IMR-90 (cell line): ENCODE measurements around the gene CLEC1A. TPM values are rescaled to one million over a fixed set of nuclear protein-coding genes. Genes with fewer than 3 reads are reported as not detected.

ENCODE experiments used
- ATAC-seq: fragments of 200-7000 bp; cut with Tn5 transposase; 2 replicates; pipeline ENCODE4 v1.9.1; 2020; ENCODE audit warnings: low read depth, mild to moderate bottlenecking, moderate library complexity
- BruUV-seq: library from RNA; stranded (reverse); fragments of 400-500 nt; replicated peaks from 2 replicates; lab custom pipeline; 2021; lab: Mats Ljungman, UMichigan
- CTCF ChIA-PET: fragments of 300-600 bp; formaldehyde crosslinking; extraction: SDS; loops from one replicate; lab custom pipeline; 2021; ENCODE audit warnings: antibody characterized with exemption; lab: Yijun Ruan, JAX
- POLR2A ChIA-PET: fragments of 300-600 bp; sonication (Branson Sonifier 250); formaldehyde crosslinking; loops from one replicate; lab custom pipeline; 2022; ENCODE audit warnings: antibody characterized with exemption; ENCODE audit not compliant: unreplicated experiment; lab: Charles Lee
- DNase-seq: peaks from one replicate; pipeline ENCODE4 v3.0.0; 2013
- H2AFZ ChIP-seq: replicated peaks from 2 replicates; pipeline ENCODE3; 2013; ENCODE audit warnings: low read length, mild to moderate bottlenecking; ENCODE audit not compliant: poor library complexity
- H2AK5ac ChIP-seq: 2 replicates; pipeline ENCODE4 v1.6.1; 2013; ENCODE audit warnings: low read depth, low read length, inconsistent platforms
- H2AK9ac ChIP-seq: replicated peaks from 2 replicates; pipeline ENCODE3; 2013; ENCODE audit warnings: mild to moderate bottlenecking, low read depth, low read length, moderate library complexity; ENCODE audit not compliant: poor library complexity
- H2BK120ac ChIP-seq: 2 replicates; pipeline ENCODE4 v1.6.1; 2013; ENCODE audit warnings: low read depth, low read length, inconsistent platforms
- H2BK15ac ChIP-seq: 3 replicates; pipeline ENCODE4 v1.6.1; 2013; ENCODE audit warnings: low read depth, low read length, inconsistent platforms
- H2BK20ac ChIP-seq: 2 replicates; pipeline ENCODE4 v1.6.1; 2013; ENCODE audit warnings: low read depth, mild to moderate bottlenecking, inconsistent platforms, low read length, moderate library complexity
- H2BK5ac ChIP-seq: 2 replicates; pipeline ENCODE4 v1.6.1; 2013; ENCODE audit warnings: mild to moderate bottlenecking, low read depth, low read length, inconsistent platforms; ENCODE audit not compliant: poor library complexity, severe bottlenecking
- H3K14ac ChIP-seq: replicated peaks from 2 replicates; pipeline ENCODE4 v1.6.1; 2013; ENCODE audit warnings: low read depth, low read length, inconsistent platforms
- H3K18ac ChIP-seq: 2 replicates; pipeline ENCODE4 v1.6.1; 2013; ENCODE audit warnings: low read depth, low read length, control low read depth
- H3K23ac ChIP-seq: 2 replicates; pipeline ENCODE4 v1.6.1; 2013; ENCODE audit warnings: low read depth, low read length, inconsistent platforms
- H3K27ac ChIP-seq: 2 replicates; pipeline ENCODE4 v1.5.1; 2013; ENCODE audit warnings: mild to moderate bottlenecking, control low read depth, low read length; ENCODE audit not compliant: insufficient read depth
- H3K27me3 ChIP-seq: 2 replicates; pipeline ENCODE4 v1.6.1; 2013; ENCODE audit warnings: low read length; ENCODE audit not compliant: control insufficient read depth, insufficient read depth
- H3K36me3 ChIP-seq: 2 replicates; pipeline ENCODE4 v1.6.1; 2013; ENCODE audit warnings: low read length, mixed read lengths; ENCODE audit not compliant: control insufficient read depth, insufficient read depth
- H3K4ac ChIP-seq: 2 replicates; pipeline ENCODE4 v1.6.1; 2013; ENCODE audit warnings: low read depth, low read length, inconsistent platforms
- H3K4me1 ChIP-seq: 2 replicates; pipeline ENCODE4 v1.6.1; 2013; ENCODE audit warnings: low read length, mixed read lengths; ENCODE audit not compliant: control insufficient read depth, insufficient read depth
- H3K4me2 ChIP-seq: 2 replicates; pipeline ENCODE4 v1.6.1; 2013; ENCODE audit warnings: low read depth, mild to moderate bottlenecking, control low read depth, low read length, moderate library complexity
- H3K4me3 ChIP-seq: 2 replicates; pipeline ENCODE4 v1.5.1; 2013; ENCODE audit warnings: low read depth, mild to moderate bottlenecking, control low read depth, low read length, moderate library complexity; ENCODE audit not compliant: insufficient read depth
- H3K56ac ChIP-seq: 2 replicates; pipeline ENCODE4 v1.6.1; 2013; ENCODE audit warnings: low read length, inconsistent platforms; ENCODE audit not compliant: insufficient read depth; ENCODE audit errors: extremely low read depth
- H3K79me1 ChIP-seq, 2 experiments: 2 replicates each; pipeline ENCODE4 v1.6.1; 2013; ENCODE audit warnings: low read length in 2 of 2, inconsistent platforms in 1 of 2, low read depth in 1 of 2
- H3K9ac ChIP-seq: 2 replicates; pipeline ENCODE4 v1.6.1; 2013; ENCODE audit warnings: low read depth, low read length, control low read depth
- H3K9me1 ChIP-seq: 2 replicates; pipeline ENCODE4 v1.6.1; 2013; ENCODE audit warnings: low read length, inconsistent platforms; ENCODE audit not compliant: insufficient read depth
- H3K9me3 ChIP-seq: 2 replicates; pipeline ENCODE4 v1.6.1; 2013; ENCODE audit warnings: low read length; ENCODE audit not compliant: control insufficient read depth, insufficient read depth
- H4K20me1 ChIP-seq: 2 replicates; pipeline ENCODE4 v1.6.1; 2013; ENCODE audit warnings: low read length, inconsistent platforms; ENCODE audit not compliant: insufficient read depth
- H4K5ac ChIP-seq: 2 replicates; pipeline ENCODE4 v1.6.1; 2013; ENCODE audit warnings: mild to moderate bottlenecking, low read depth, low read length, control low read depth
- H4K8ac ChIP-seq, 2 experiments: 2 replicates each; pipeline ENCODE4 v1.6.1; 2013; ENCODE audit warnings: low read depth in 2 of 2, low read length in 2 of 2, control low read depth in 1 of 2, inconsistent platforms in 1 of 2
- H4K91ac ChIP-seq: 2 replicates; pipeline ENCODE4 v1.6.1; 2013; ENCODE audit warnings: low read depth, low read length, inconsistent platforms; ENCODE audit not compliant: insufficient read depth
- BHLHE40 ChIP-seq: fragments of 150-350 bp; IDR thresholded peaks from 2 replicates; pipeline ENCODE4 v1.6.1; 2016; ENCODE audit warnings: mild to moderate bottlenecking, low read depth, low read length
- CHD1 ChIP-seq: IDR thresholded peaks from 2 replicates; pipeline ENCODE4 v1.6.1; 2012; ENCODE audit warnings: low read depth, low read length, improper control_type of control experiment
- MAFK ChIP-seq: IDR thresholded peaks from 2 replicates; pipeline ENCODE4 v1.6.1; 2012; ENCODE audit warnings: low read depth, low read length, improper control_type of control experiment
- MAZ ChIP-seq: IDR thresholded peaks from 2 replicates; pipeline ENCODE4 v1.6.1; 2012; ENCODE audit warnings: low read depth, mild to moderate bottlenecking, low read length, improper control_type of control experiment, moderate library complexity, borderline replicate concordance
- MXI1 ChIP-seq: IDR thresholded peaks from 2 replicates; pipeline ENCODE4 v1.6.1; 2012; ENCODE audit warnings: low read depth, mild to moderate bottlenecking, low read length, moderate library complexity, borderline replicate concordance
- SMC3 ChIP-seq: fragments of 150-350 bp; IDR thresholded peaks from 2 replicates; pipeline ENCODE4 v1.6.1; 2016; ENCODE audit warnings: low read depth, mild to moderate bottlenecking, antibody characterized with exemption, low read length, moderate library complexity
- WGBS, 2 experiments: methylation state at CpG; one replicate each; pipeline versions ENCODE4 v1.1.5 to v1.1.7; 2013; ENCODE audit warnings: missing lambda C conversion rate in 2 of 2; ENCODE audit not compliant: insufficient read length in 1 of 2; ENCODE audit errors: extremely low coverage in 2 of 2; 5-methylcytosine and 5-hydroxymethylcytosine counted together
- dilution Hi-C: fragments of 300-500 bp; cut with HindIII; formaldehyde crosslinking; loops from one replicate; pipeline ENCODE4 v1.14.3; 2018; ENCODE audit warnings: low sequenced_read_pairs; ENCODE audit not compliant: unreplicated experiment
- in situ Hi-C: fragments of 300-500 bp; cut with MboI; formaldehyde crosslinking; loops from 3 replicates; pipeline ENCODE4 v1.14.3; 2019; ENCODE audit warnings: low sequenced_read_pairs, inconsistent platforms, mixed read lengths
- intact Hi-C: fragments of 100-400 bp; cut with micrococcal nuclease; formaldehyde crosslinking; loops from 2 replicates; pipeline ENCODE4 v1.10.0; 2022
- polyA plus RNA-seq, 3 experiments: library from polyadenylated mRNA; depleted of rRNA; stranded (reverse); fragments of >200 nt; gene quantifications; 2 replicates each; pipeline ENCODE4 v1.2.3, GENCODE V29; 2012; ENCODE audit warnings: low replicate concordance in 1 of 3
- total RNA-seq: library from RNA; depleted of rRNA; stranded (reverse); fragments of >200 nt; gene quantifications from 2 replicates; pipeline ENCODE4 v1.2.3, GENCODE V29; 2012
- TF ChIP-seq, protein P1 (sequence below): fragments of 150-350 bp; IDR thresholded peaks from 2 replicates; pipeline ENCODE4 v1.6.1; 2016; ENCODE audit warnings: low read depth, mild to moderate bottlenecking, low read length, moderate library complexity, borderline replicate concordance

Gene CLEC1A
- total and polyA plus RNA-seq, 2 of the 4 experiments (the other 2 are of a cell fraction) = not detected

DNA sequence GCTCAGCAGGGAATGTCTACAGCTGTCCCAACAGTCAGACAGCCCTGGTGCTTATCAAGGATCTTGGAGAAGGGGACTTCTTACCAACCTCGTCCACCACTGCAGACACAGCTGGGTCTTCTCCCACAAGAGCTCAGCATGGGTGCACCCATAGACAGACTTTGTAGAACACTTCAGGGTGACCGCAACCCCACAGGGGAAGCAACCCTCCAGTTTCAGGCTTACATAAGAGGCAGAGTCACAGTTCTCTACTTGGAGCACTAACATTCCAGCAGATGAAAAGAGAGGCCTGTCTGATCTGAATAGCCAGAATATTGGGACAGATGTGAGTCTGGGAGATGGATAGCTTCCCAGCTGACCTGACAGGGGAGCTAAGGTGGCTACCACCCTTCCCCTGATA, 3.5 kb upstream of the CLEC1A start:
- dilution Hi-C loops (no loop called here), in situ Hi-C loops (no loop called here), intact Hi-C loops (no loop called here)
- TF ChIP-seq MAZ (no peak), SMC3 (no peak), BHLHE40 (no peak), MAFK (no peak), MXI1 (no peak), CHD1 (no peak)
- TF ChIP-seq, protein P1, sequence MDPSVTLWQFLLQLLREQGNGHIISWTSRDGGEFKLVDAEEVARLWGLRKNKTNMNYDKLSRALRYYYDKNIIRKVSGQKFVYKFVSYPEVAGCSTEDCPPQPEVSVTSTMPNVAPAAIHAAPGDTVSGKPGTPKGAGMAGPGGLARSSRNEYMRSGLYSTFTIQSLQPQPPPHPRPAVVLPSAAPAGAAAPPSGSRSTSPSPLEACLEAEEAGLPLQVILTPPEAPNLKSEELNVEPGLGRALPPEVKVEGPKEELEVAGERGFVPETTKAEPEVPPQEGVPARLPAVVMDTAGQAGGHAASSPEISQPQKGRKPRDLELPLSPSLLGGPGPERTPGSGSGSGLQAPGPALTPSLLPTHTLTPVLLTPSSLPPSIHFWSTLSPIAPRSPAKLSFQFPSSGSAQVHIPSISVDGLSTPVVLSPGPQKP = no peak
- WGBS, 2 experiments = 20% methylated on average over 1 of the region's 2 CpGs; no CpG with 5 or more reads in 1 of the 2 experiments
- no TSS peak for BruUV-seq
- Histone ChIP-seq H3K36me3 (no peaks in the 10 kb centered on the region), H3K56ac (no peak overlapping the region), H3K9me1 (no peaks in the 10 kb centered on the region), H2AFZ (no peak overlapping the region), H3K4me3 (no peak overlapping the region), H3K9me3 (no peaks in the 10 kb centered on the region), H2BK15ac (no peak overlapping the region), H4K8ac (no peak overlapping the region), H3K18ac (no peak overlapping the region), H3K27me3 (no peaks in the 10 kb centered on the region), H4K20me1 (no peaks in the 10 kb centered on the region), H3K23ac (no peak overlapping the region), H3K79me1 (no peaks in the 10 kb centered on the region), H3K4me1 (peaks cover 1% of the 10 kb centered on the region; the same call in 1 of the 2 replicates), H2AK9ac (no peak overlapping the region), H3K4ac (no peak overlapping the region), H3K9ac (no peak overlapping the region), H2BK5ac (no peak overlapping the region), H3K4me2 (no peak overlapping the region), H4K5ac (no peak overlapping the region), H4K91ac (no peak overlapping the region), H2BK20ac (no peak overlapping the region), H2AK5ac (no peak overlapping the region), H3K27ac (no peak overlapping the region), H3K14ac (no peak overlapping the region), H2BK120ac (no peak overlapping the region)
- ChIA-PET CTCF (interaction anchor here (0.7 kb wide), 1 partner anchor 359 kb away, joined by 3 read pairs; no protein-coding TSS in a partner anchor), POLR2A (no interaction called here)
- DNase-seq = no peak
- ATAC-seq = no peak
